HepG2 (cell line): Measurements from ENCODE around the gene PCGF2. TPM values are rescaled to one million over a fixed set of nuclear protein-coding genes. Genes with fewer than 3 reads are reported as not detected.

ENCODE experiments used
- DNMT1 ChIP-seq: sonication (generic); formaldehyde crosslinking; IDR thresholded peaks from 2 replicates; pipeline ENCODE4 v1.5.1; 2020; ENCODE audit warnings: mild to moderate bottlenecking, missing genetic modification reagents
- E2F2 ChIP-seq: sonication (generic); formaldehyde crosslinking; IDR thresholded peaks from 2 replicates; pipeline ENCODE4 v1.4.0; 2020; ENCODE audit warnings: missing genetic modification reagents, borderline replicate concordance
- FOXC1 ChIP-seq: sonication (generic); formaldehyde crosslinking; IDR thresholded peaks from 2 replicates; pipeline ENCODE4 v1.8.0; 2022; ENCODE audit warnings: mild to moderate bottlenecking, missing genetic modification reagents, borderline replicate concordance
- GATA4 ChIP-seq: sonication (generic); IDR thresholded peaks from 2 replicates; pipeline ENCODE4 v1.6.1; 2016; ENCODE audit warnings: antibody characterized with exemption, low read depth, borderline replicate concordance
- JARID2 ChIP-seq: sonication (generic); formaldehyde crosslinking; IDR thresholded peaks from 2 replicates; pipeline ENCODE4 v1.8.1; 2023; ENCODE audit warnings: missing genetic modification reagents, inconsistent platforms; ENCODE audit not compliant: insufficient replicate concordance
- JUND ChIP-seq: sonication (generic); formaldehyde crosslinking; IDR thresholded peaks from 2 replicates; pipeline ENCODE4 v1.8.0; 2022; ENCODE audit warnings: mild to moderate bottlenecking, missing genetic modification reagents
- MAFK ChIP-seq, 2 experiments: IDR thresholded peaks in 1 of 2; conservative IDR thresholded peaks in 1 of 2; 2 replicates each; pipeline ENCODE4 v1.6.1; 2011; ENCODE audit warnings: improper control_type of control experiment in 2 of 2, low read length in 2 of 2
- SETDB1 ChIP-seq: sonication (generic); formaldehyde crosslinking; IDR thresholded peaks from 2 replicates; pipeline ENCODE4 v1.5.1; 2020; ENCODE audit warnings: missing genetic modification reagents, mild to moderate bottlenecking, borderline replicate concordance
- U2AF1 ChIP-seq: fragments of 200-400 bp; formaldehyde crosslinking; optimal IDR thresholded peaks from 2 replicates; pipeline ENCODE3; 2017; ENCODE audit warnings: mild to moderate bottlenecking, low read depth, low read length
- ZBTB1 ChIP-seq: sonication (generic); formaldehyde crosslinking; IDR thresholded peaks from 2 replicates; pipeline ENCODE4 v1.4.0; 2020; ENCODE audit warnings: missing genetic modification reagents, borderline replicate concordance
- ZNF138 ChIP-seq: sonication (generic); formaldehyde crosslinking; IDR thresholded peaks from 2 replicates; pipeline ENCODE4 v1.5.0; 2020; ENCODE audit warnings: mild to moderate bottlenecking, low read depth, missing genetic modification reagents
- ZNF205 ChIP-seq: IDR thresholded peaks from 2 replicates; pipeline ENCODE4 v1.6.1; 2018; ENCODE audit warnings: missing biosample characterization, missing genetic modification reagents
- ZNF30 ChIP-seq: sonication (generic); formaldehyde crosslinking; IDR thresholded peaks from 2 replicates; pipeline ENCODE4 v1.5.0; 2020; ENCODE audit warnings: mild to moderate bottlenecking, missing genetic modification reagents
- ZNF335 ChIP-seq: sonication (generic); formaldehyde crosslinking; IDR thresholded peaks from 2 replicates; pipeline ENCODE4 v1.4.0; 2020; ENCODE audit warnings: missing genetic modification reagents
- ZNF337 ChIP-seq: sonication (generic); formaldehyde crosslinking; IDR thresholded peaks from 2 replicates; pipeline ENCODE4 v1.5.1; 2020; ENCODE audit warnings: missing genetic modification reagents, low read depth, mild to moderate bottlenecking, borderline replicate concordance
- ZNF724P ChIP-seq: sonication (generic); formaldehyde crosslinking; IDR thresholded peaks from 2 replicates; pipeline ENCODE4 v1.8.0; 2022; ENCODE audit warnings: missing genetic modification reagents, borderline replicate concordance
- ZNF792 ChIP-seq: IDR thresholded peaks from 2 replicates; pipeline ENCODE4 v1.6.1; 2016
- ZNF800 ChIP-seq: sonication (generic); formaldehyde crosslinking; IDR thresholded peaks from 2 replicates; pipeline ENCODE4 v1.4.0; 2020; ENCODE audit warnings: missing genetic modification reagents
- ZSCAN25 ChIP-seq: sonication (generic); formaldehyde crosslinking; IDR thresholded peaks from 2 replicates; pipeline ENCODE4 v1.8.0; 2022; ENCODE audit warnings: mild to moderate bottlenecking, missing genetic modification reagents
- ZSCAN29 ChIP-seq: sonication (generic); formaldehyde crosslinking; conservative IDR thresholded peaks from 2 replicates; pipeline ENCODE4 v1.4.0; 2020; ENCODE audit warnings: mild to moderate bottlenecking, missing genetic modification reagents
- polyA plus RNA-seq, 8 experiments: library from polyadenylated mRNA; depleted of rRNA in 3 of 8; stranded (reverse) in 7 of 8; unstranded in 1 of 8; fragments of >200 nt; fragmentation: Illumina TruSeq in 4 of 8; extraction: Trizol in 4 of 8; gene quantifications; 2 replicates each; pipeline versions ENCODE4 v1.2.1 to v1.2.3, GENCODE V29; 2011 to 2016; ENCODE audit warnings: low read depth in 4 of 8, missing spikeins in 1 of 8, mixed read lengths in 1 of 8; ENCODE audit not compliant: insufficient read depth in 1 of 8
- total RNA-seq, 5 experiments: library from RNA; depleted of rRNA; stranded (reverse); fragments of >200 nt; fragmentation: Illumina TruSeq; extraction: Trizol; gene quantifications; 2 replicates each; pipeline ENCODE4 v1.2.3, GENCODE V29; 2016; ENCODE audit warnings: low read depth in 1 of 5
- TF ChIP-seq, protein P1 (sequence below): sonication (generic); formaldehyde crosslinking; IDR thresholded peaks from 2 replicates; pipeline ENCODE4 v1.4.0; 2020; ENCODE audit warnings: missing genetic modification reagents, borderline replicate concordance
- TF ChIP-seq, protein P2 (sequence below): sonication (generic); formaldehyde crosslinking; IDR thresholded peaks from 2 replicates; pipeline ENCODE4 v1.4.0; 2020; ENCODE audit warnings: missing genetic modification reagents

PCGF2 gene
- total and polyA plus RNA-seq, 2 of the 13 experiments (the other 11 are each of a cell fraction or from before 2014, with no cell fraction given): 11.6 to 29.4 TPM

DNA sequence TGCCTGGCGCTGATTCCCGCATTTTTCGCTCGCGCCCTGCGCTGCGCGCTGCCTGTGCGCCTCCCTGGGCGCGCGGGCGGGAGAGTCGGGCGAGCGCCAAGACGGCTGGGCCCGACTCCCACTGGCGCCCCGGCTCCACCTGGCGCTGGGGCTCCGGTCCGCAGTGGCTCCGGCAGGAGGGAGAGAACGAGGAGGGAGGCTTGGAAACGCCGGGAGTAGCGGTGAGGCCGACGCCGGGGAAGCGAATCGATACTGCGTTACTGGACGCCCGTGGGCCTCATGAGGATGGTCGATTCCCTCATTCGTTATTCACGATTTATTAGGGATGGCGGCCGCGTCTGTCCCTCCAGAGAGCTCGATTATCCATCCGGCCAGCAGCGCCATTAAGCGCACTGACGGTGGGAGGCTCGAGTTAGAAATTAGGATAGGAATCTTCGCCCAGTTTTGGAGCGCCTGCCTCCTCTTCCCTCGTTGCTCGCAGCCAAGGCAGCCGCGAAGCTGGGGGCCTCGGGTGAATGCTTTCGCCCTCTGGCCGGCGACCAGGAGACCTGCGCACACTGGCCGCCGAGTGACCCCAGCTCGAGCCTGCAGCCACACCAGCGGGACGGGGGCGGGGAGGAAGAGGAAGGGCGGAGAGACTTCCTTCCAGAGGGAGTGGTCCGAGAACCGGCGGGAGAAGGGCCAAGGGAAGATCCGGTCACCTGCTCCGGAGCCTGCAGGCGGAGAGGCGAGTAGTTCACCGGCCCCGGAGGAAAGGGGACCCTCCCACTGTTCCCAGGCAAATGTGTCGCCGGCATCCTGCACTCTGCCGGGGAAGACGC, 1.3 kb upstream of the PCGF2 start (continued):
- no peak for TF ChIP-seq ZNF337 (CRISPR knock-in tag)
- peak; percentile 71; the same call in 1 of the 2 replicates for TF ChIP-seq ZSCAN25 (CRISPR knock-in tag)
- peak; percentile 48 for TF ChIP-seq U2AF1
- TF ChIP-seq GATA4: peak; percentile 76
- TF ChIP-seq ZNF30: no peak
- TF ChIP-seq ZNF205 (CRISPR knock-in tag): 0 out of 2 replicates have a peak, but pooled peaks have one; percentile 38
- TF ChIP-seq MAFK (conservative IDR thresholded peaks at IDR 0.05 in 1 of 2, IDR thresholded peaks at IDR 0.05 in 1 of 2; ENCODE audit: low read length in 2 of 2): no peak
- no peak for TF ChIP-seq JUND (CRISPR knock-in tag)
- peak; percentile 46; the same call in 1 of the 2 replicates for TF ChIP-seq ZNF724P
- TF ChIP-seq ZNF800 (CRISPR knock-in tag): peak; percentile 99
- TF ChIP-seq, protein P1, sequence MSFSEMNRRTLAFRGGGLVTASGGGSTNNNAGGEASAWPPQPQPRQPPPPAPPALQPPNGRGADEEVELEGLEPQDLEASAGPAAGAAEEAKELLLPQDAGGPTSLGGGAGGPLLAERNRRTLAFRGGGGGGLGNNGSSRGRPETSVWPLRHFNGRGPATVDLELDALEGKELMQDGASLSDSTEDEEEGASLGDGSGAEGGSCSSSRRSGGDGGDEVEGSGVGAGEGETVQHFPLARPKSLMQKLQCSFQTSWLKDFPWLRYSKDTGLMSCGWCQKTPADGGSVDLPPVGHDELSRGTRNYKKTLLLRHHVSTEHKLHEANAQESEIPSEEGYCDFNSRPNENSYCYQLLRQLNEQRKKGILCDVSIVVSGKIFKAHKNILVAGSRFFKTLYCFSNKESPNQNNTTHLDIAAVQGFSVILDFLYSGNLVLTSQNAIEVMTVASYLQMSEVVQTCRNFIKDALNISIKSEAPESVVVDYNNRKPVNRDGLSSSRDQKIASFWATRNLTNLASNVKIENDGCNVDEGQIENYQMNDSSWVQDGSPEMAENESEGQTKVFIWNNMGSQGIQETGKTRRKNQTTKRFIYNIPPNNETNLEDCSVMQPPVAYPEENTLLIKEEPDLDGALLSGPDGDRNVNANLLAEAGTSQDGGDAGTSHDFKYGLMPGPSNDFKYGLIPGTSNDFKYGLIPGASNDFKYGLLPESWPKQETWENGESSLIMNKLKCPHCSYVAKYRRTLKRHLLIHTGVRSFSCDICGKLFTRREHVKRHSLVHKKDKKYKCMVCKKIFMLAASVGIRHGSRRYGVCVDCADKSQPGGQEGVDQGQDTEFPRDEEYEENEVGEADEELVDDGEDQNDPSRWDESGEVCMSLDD (CRISPR knock-in tag): no peak; the same call in 1 of the 2 replicates
- no peak for TF ChIP-seq SETDB1 (CRISPR knock-in tag)
- TF ChIP-seq DNMT1 (CRISPR knock-in tag): 0 out of 2 replicates have a peak, but pooled peaks have one; percentile 23
- TF ChIP-seq, protein P2, sequence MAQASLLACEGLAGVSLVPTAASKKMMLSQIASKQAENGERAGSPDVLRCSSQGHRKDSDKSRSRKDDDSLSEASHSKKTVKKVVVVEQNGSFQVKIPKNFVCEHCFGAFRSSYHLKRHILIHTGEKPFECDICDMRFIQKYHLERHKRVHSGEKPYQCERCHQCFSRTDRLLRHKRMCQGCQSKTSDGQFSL (CRISPR knock-in tag): peak; percentile 61
- TF ChIP-seq ZNF138 (CRISPR knock-in tag): no peak; the same call in 1 of the 2 replicates
- no peak; the same call in 1 of the 2 replicates for TF ChIP-seq ZNF335 (CRISPR knock-in tag)
- no peak for TF ChIP-seq ZBTB1 (CRISPR knock-in tag)
- no peak for TF ChIP-seq E2F2 (CRISPR knock-in tag)
- peak; percentile 51; the same call in 1 of the 2 replicates for TF ChIP-seq ZSCAN29
- TF ChIP-seq ZNF792: peak; percentile 87; the same call in 1 of the 2 replicates
- TF ChIP-seq FOXC1 (CRISPR knock-in tag): peak; percentile 81; the same call in 1 of the 2 replicates
- TF ChIP-seq JARID2 (CRISPR knock-in tag): no peak
